ENCODE results near the gene USF3.

The USF3 gene

DNA sequence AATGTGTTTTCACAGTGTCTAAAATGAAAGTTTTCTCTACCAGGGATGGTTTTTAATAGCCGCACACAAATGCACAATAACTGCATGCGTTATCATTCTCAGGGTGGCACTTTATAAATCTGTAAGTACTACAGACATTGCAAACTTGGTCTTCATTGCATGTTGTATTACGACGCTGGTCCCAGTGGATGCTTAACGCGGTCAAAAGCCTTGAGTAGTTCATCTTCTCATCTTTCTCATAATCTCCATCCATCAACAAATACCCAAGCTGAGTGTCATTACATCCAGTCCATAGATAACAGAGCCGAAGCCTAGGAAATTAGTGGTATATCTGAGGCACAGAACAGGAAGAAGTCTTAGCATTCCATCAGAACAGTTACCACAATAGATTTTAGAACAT, 72.6 kb downstream of the USF3 start:
- TF ChIP-seq, protein P1, sequence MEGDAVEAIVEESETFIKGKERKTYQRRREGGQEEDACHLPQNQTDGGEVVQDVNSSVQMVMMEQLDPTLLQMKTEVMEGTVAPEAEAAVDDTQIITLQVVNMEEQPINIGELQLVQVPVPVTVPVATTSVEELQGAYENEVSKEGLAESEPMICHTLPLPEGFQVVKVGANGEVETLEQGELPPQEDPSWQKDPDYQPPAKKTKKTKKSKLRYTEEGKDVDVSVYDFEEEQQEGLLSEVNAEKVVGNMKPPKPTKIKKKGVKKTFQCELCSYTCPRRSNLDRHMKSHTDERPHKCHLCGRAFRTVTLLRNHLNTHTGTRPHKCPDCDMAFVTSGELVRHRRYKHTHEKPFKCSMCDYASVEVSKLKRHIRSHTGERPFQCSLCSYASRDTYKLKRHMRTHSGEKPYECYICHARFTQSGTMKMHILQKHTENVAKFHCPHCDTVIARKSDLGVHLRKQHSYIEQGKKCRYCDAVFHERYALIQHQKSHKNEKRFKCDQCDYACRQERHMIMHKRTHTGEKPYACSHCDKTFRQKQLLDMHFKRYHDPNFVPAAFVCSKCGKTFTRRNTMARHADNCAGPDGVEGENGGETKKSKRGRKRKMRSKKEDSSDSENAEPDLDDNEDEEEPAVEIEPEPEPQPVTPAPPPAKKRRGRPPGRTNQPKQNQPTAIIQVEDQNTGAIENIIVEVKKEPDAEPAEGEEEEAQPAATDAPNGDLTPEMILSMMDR (IDR thresholded peaks at IDR 0.05; ENCODE audit: low read depth, low read length) = no peak
- H3K27me3 ChIP-seq = peaks cover 9% of the 10 kb centered on the region
- no peaks in the 10 kb centered on the region for H3K36me3 ChIP-seq
- no peaks in the 10 kb centered on the region for H3K9me3 ChIP-seq
- H3K4me3 ChIP-seq (ENCODE audit: low read depth, low read length) = no peak overlapping the region
- no peak for DNase-seq
- no peaks in the 10 kb centered on the region for H3K4me1 ChIP-seq

DNA sequence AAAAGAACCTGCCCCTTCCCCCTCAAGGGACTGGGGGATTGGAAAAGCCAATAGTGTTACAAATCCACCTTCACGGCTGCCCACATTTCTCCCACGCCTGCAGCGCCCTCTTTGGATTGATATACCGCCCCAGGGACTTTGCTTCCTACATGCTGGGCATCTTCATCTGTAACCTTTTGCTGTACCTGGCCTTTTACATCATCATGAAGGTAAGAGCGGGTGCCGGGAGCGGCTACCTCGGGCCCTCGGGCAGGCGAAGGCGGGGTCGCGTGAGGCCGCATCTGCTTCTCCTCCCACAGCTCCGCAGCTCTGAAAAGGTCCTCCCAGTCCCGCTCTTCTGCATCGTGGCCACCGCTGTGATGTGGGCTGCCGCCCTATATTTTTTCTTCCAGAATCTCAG, 73.1 kb downstream of the USF3 start:
- TF ChIP-seq, protein P1 (IDR thresholded peaks at IDR 0.05; ENCODE audit: low read depth, low read length) = no peak
- Histone ChIP-seq H3K36me3 (no peaks in the 10 kb centered on the region), H3K9me3 (no peaks in the 10 kb centered on the region), H3K27me3 (peaks cover 9% of the 10 kb centered on the region), H3K4me1 (no peaks in the 10 kb centered on the region), H3K4me3 (ENCODE audit: low read depth, low read length) (no peak overlapping the region)
- no peak for DNase-seq

DNA sequence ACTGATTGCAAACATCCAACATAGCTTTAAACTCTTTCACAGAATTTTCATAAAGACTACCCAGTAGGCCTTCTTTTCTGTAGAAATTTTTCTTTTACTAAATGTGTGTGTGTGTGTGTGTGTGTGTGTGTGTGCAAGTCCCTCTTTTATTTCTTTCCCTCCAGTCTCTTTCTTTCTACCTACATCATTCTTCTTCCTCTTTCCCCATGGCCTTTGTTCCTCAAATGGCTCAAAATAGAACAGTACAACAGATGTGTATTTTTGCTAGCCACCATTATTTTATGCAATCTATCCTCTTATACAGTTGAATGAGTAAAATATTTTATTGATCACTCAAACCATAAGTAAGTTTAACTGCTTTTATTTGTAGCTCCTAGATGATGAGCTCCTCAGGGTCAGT, 76.4 kb downstream of the USF3 start:
- H3K4me1 ChIP-seq = no peaks in the 10 kb centered on the region
- H3K4me3 ChIP-seq (ENCODE audit: low read depth, low read length) = no peak overlapping the region
- no peaks in the 10 kb centered on the region for H3K36me3 ChIP-seq
- no peak for DNase-seq
- H3K27me3 ChIP-seq = no peaks in the 10 kb centered on the region
- no peaks in the 10 kb centered on the region for H3K9me3 ChIP-seq
- TF ChIP-seq, protein P1 (IDR thresholded peaks at IDR 0.05; ENCODE audit: low read depth, low read length) = no peak

DNA sequence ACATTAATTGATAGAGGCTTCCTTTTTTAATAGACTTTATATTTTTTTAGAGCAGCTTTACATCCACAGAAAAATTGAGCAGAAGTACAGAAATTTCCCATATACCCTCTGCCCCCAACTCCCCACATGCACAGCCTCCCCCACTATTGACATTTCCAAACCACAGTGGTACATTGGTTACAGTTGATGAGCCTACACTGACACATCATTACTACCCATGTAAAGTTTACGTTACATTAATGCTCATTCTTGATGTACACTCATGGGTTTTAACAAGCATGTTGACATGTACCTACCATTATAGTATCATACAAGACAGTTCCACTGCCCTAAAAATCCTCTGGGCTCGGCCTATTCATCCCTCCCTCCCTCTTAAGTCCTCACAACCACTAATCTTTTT, 78.7 kb downstream of the USF3 start:
- DNase-seq = no peak
- Histone ChIP-seq H3K4me3 (ENCODE audit: low read depth, low read length) (no peak overlapping the region), H3K4me1 (no peaks in the 10 kb centered on the region), H3K27me3 (no peaks in the 10 kb centered on the region), H3K36me3 (no peaks in the 10 kb centered on the region), H3K9me3 (no peaks in the 10 kb centered on the region)
- TF ChIP-seq, protein P1 (IDR thresholded peaks at IDR 0.05; ENCODE audit: low read depth, low read length) = no peak

DNA sequence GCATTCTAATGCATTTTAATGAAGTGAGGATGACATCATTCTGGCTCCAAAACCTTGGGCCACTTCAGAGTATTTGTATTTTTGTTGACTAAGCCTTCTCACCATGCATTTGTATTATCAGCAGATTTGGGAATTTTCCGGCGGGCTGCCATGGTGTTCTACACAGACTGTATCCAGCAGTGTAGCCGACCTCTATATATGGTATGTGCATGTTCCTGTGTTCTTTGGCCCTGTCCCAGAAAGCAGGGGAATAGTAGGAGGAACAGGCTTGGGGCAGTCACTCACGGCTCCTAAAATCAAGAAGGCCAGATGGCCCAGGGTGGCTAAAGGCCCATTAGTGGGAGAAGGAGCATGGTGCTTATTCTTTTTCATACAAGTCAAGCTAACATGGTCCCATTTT, 80.5 kb downstream of the USF3 start:
- TF ChIP-seq, protein P1 (IDR thresholded peaks at IDR 0.05; ENCODE audit: low read depth, low read length) = no peak
- Histone ChIP-seq H3K27me3 (no peaks in the 10 kb centered on the region), H3K4me1 (no peaks in the 10 kb centered on the region), H3K9me3 (no peaks in the 10 kb centered on the region), H3K4me3 (ENCODE audit: low read depth, low read length) (no peak overlapping the region), H3K36me3 (no peaks in the 10 kb centered on the region)
- DNase-seq = no peak

DNA sequence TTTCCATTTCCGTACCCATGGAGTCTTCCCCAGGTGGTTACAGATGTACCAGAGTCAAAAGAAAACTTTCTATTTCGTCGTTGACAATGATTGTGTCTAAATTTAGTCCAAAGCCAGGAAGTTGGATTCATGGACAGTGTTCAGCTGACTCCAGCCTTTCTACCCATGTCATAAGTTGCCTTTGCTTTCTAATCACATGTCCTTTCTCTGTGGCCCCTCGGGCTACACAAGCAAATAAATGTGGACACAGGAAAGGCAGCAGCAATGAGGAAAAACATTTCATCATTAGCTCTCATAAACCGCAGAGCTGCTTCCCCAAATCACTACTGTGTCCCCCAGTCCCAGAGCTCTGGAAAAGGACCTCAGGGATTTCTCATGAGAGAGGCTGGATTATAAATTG, 82.0 kb downstream of the USF3 start:
- TF ChIP-seq, protein P1 (IDR thresholded peaks at IDR 0.05; ENCODE audit: low read depth, low read length) = no peak

More for the DNA sequence above, 82.0 kb downstream of the USF3 start:
- H3K36me3 ChIP-seq = no peaks in the 10 kb centered on the region
- H3K27me3 ChIP-seq = no peaks in the 10 kb centered on the region
- DNase-seq = no peak
- no peaks in the 10 kb centered on the region for H3K4me1 ChIP-seq
- no peak overlapping the region for H3K4me3 ChIP-seq (ENCODE audit: low read depth, low read length)
- no peaks in the 10 kb centered on the region for H3K9me3 ChIP-seq

Measured in BE2C (cell line).